GM10266 (cell line): ENCODE results near the gene NPFFR1.
"Not testable (repeated sequence)": the region's sequence is repeated elsewhere in the genome, so short reads cannot be mapped to it uniquely, and the experiment has no call there.

Experiments used
- DNase-seq: peaks from one replicate; pipeline ENCODE4 v3.0.0; 2012; ENCODE audit errors: extremely low spot score
- TF ChIP-seq, protein P1 (sequence below): IDR thresholded peaks from 2 replicates; pipeline ENCODE4 v1.5.1; 2012; ENCODE audit warnings: mild to moderate bottlenecking, low read depth; ENCODE audit not compliant: control insufficient read depth, insufficient read depth; ENCODE audit errors: missing control alignments

The NPFFR1 gene

DNA sequence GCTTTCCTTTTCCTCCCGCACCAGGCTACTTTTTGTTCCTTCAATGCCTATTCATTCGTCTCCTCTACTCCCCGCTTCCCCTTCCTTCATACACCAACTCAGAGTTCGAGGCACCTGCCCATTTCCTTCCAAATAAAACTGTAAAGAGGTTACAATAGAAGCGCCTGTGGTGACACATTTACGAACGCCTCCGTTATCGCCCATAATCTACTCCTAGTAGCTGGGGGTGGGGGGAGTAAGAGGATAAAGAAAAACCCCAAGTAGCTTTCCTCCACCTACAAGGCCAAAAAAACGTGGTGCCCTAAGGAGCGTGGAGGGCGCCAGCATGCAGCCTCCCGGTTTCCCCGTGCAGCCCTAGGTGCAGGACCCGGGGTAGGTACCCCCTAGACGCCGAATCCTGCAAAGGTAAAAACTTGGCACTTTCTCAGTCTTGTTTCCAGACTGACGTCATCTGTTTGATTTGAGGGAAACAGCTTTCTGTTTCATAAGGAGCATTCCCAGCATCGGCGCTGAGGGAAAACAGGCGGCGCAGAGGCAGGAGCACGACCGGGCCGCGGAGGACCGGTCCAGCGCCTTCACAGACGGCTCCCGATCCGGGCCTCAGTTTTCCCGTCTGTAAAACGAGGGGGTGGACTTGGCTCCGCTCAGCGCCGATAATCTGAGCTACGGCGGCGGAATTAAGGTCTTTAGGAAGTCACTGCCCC is 51.5 kb downstream of the NPFFR1 start:
- no peak for DNase-seq
- TF ChIP-seq, protein P1, sequence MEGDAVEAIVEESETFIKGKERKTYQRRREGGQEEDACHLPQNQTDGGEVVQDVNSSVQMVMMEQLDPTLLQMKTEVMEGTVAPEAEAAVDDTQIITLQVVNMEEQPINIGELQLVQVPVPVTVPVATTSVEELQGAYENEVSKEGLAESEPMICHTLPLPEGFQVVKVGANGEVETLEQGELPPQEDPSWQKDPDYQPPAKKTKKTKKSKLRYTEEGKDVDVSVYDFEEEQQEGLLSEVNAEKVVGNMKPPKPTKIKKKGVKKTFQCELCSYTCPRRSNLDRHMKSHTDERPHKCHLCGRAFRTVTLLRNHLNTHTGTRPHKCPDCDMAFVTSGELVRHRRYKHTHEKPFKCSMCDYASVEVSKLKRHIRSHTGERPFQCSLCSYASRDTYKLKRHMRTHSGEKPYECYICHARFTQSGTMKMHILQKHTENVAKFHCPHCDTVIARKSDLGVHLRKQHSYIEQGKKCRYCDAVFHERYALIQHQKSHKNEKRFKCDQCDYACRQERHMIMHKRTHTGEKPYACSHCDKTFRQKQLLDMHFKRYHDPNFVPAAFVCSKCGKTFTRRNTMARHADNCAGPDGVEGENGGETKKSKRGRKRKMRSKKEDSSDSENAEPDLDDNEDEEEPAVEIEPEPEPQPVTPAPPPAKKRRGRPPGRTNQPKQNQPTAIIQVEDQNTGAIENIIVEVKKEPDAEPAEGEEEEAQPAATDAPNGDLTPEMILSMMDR, result no peak

DNA sequence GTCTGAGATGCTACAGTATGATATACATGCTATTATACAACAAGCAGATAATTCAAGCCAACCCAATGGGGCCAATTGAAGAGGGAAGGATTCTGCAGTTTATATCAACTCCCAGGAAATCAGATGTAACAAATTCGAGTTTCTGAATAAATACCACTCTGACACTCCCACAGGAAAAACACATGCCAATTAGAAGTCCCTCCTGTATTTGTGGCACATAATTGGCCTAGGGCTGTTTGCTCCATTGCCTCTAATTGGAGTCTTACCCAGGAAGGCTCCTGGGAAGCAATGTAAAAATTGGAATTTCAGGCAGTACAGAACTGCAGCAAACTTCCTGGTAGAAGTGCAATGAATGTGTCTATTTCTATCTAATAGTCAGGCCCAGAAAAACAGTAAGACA is 55.3 kb downstream of the NPFFR1 start:
- TF ChIP-seq, protein P1, result no peak
- no peak for DNase-seq

DNA sequence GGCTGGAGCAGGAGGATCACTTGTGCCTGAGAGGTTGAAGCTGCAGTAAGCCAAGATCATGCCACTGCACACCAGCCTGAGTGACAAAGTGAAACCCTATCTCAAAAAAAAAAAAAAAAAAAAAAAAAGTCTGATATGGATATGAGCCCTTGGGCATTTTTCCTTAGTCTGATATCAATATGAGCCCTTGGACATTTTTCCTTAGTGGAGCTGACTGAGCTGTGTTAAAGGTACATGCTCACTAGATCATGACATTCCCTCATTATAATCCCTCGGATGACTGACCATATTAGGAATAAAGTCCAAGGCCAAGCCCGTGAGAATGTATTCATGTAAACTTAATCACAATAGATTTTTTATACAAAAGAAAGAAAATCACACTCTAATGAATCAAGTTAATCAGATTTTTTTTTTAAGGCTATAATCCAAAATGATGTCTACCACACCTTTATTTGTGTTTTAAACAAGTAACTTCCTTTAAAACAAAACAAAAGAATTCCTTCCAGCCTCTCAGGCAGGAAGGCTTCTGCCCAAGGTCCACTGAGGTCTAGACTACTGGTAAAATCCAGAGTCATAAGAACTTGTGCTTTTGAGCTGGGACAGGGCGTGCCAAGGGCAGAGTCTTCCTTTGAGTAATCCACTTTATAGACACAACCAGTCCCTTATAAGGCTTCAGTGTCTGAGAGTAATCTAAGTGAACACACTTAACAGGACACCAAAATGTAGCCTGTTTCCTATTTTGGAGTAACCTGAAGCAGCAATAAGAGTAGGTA is 56.1 kb downstream of the NPFFR1 start:
- TF ChIP-seq, protein P1, result no peak
- DNase-seq, result no peak

DNA sequence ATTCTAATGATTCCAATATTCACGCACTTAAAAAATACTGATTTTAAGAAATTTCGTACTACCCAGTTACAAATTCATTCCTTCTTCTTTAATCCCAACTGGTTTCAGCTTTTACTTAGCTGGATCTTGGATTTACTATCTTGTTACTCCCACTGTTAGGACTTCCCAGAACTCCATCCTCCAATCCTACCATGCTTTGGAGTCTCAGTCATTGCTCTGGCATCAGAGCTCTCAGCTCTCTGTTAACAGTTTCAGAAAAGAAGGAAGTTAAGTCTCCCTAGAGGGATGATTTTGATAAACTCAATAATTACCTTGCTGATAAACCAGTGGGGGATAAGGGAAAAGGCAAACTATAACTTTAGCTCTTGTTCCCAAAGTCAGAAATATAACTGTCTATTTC is 60.1 kb downstream of the NPFFR1 start:
- no peak for DNase-seq
- TF ChIP-seq, protein P1, result no peak

DNA sequence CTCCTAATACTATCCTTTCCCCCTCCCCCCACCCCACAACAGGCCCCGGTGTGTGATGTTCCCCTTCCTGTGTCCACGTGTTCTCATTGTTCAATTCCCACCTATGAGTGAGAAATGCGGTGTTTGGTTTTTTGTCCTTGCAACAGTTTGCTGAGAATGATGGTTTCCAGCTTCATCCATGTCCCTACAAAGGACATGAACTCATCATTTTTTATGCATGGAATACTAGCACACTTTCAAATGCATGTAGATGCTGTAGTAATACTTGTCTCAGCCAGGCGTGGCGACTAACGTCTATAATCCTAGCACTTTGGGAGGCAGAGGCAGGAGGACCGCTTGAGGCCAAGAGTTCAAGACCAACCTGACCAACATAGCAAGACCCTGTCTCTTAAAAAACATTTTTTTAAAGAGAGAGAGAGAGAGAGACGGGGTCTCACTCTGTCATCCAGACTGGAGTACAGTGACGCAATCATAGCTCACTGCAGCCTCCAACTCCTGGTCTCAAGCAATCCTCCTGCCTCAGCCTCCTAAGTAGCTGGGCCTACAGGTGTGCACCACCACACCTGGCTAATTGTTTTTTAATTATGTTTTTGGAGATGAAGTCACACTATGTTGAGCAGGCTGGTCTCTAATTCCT is 60.9 kb downstream of the NPFFR1 start:
- not testable (repeated sequence) for DNase-seq

DNA sequence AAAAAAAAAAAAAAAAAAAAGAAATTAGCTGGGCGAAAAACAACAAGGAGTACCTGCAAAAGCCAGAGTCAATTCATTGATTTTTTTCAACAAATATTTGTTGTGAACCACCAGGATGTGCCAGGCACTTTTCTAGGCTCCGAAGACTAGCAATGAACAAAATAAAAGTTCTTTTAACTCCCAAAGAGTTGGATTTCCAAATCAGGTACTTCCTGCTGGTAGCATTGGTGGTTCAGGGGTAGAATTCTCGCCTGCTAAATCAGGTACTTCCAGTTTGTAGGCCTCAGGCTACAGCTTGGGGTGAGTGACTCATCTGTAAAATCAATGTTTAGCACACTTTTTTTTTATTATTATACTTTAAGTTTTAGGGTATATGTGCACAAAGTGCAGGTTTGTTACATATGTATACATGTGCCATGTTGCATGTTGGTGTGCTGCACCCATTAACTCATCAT is 61.4 kb downstream of the NPFFR1 start:
- DNase-seq, result no peak
- TF ChIP-seq, protein P1, result no peak

DNA sequence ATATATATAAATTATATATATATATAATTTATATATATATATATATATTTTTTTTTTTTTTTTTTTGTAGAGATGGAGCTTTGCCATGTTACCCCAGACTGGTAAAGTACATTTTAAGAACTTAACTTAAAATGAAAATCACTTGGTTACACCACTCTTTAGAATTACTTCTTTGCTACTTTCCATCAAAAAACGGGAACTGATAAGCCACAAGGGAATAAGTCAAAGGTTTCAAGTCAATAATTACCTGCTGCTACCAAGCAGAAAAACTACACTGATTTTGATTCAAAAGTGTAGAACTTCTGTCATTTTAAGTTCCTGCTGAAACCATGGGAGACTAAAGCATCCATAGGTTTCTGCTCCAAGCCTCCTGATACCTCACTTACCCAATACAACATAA is 62.8 kb downstream of the NPFFR1 start:
- no peak for DNase-seq
- TF ChIP-seq, protein P1, result peak; percentile 4
